GM12878 (cell line): Measurements from ENCODE around the gene PRR16. TPM values are rescaled to one million over a fixed set of nuclear protein-coding genes. Genes with fewer than 3 reads are reported as not detected.

ENCODE experiments used
- ATAC-seq: fragments of 200-7000 bp; cut with Tn5 transposase; 3 replicates; pipeline ENCODE4 v1.9.1; 2020; ENCODE audit warnings: mild to moderate bottlenecking, moderate library complexity
- BruUV-seq: library from RNA; stranded (reverse); fragments of 400-500 nt; replicated peaks from 2 replicates; lab custom pipeline; 2021; lab: Mats Ljungman, UMichigan
- CTCF ChIA-PET: fragments of 300-600 bp; sonication (Branson Sonifier 250); formaldehyde crosslinking; extraction: SDS; loops from one replicate; lab custom pipeline; 2021; ENCODE audit warnings: inconsistent platforms; lab: Yijun Ruan, JAX
- POLR2A ChIA-PET: fragments of 350-600 bp; formaldehyde crosslinking; extraction: SDS; loops from one replicate; lab custom pipeline; 2021; ENCODE audit warnings: inconsistent platforms; lab: Charles Lee
- RAD21 ChIA-PET: fragments of 300-600 bp; sonication (Branson Sonifier 250); formaldehyde crosslinking; loops from one replicate; lab custom pipeline; 2023; ENCODE audit warnings: antibody characterized with exemption; ENCODE audit not compliant: unreplicated experiment; lab: Charles Lee
- SMC1A ChIA-PET: fragments of 300-600 bp; sonication (Branson Sonifier 250); formaldehyde crosslinking; loops from one replicate; lab custom pipeline; 2023; ENCODE audit not compliant: unreplicated experiment, uncharacterized antibody; lab: Charles Lee
- DNase-seq: peaks from one replicate; pipeline ENCODE4 v3.0.0-alpha.2; 2011; ENCODE audit warnings: low read depth, low spot score
- FAIRE-seq: peaks from 3 replicates; lab custom pipeline; 2011; peaks lifted over from hg19 to GRCh38; lab: Jason Lieb, UNC
- H2AFZ ChIP-seq: 2 replicates; pipeline ENCODE4 v1.6.0; 2011; ENCODE audit warnings: low read depth, low read length, control low read depth; ENCODE audit not compliant: control insufficient read depth
- H3K27ac ChIP-seq: 2 replicates; pipeline ENCODE4 v1.5.1; 2011; ENCODE audit warnings: control low read depth; ENCODE audit not compliant: control insufficient read depth, insufficient read depth
- H3K27me3 ChIP-seq, 2 experiments: replicated peaks in 1 of 2; 2 replicates each; pipeline versions ENCODE4 v1.6.0 to v1.6.1; 2011; ENCODE audit warnings: low read length in 1 of 2; ENCODE audit not compliant: control insufficient read depth in 2 of 2, insufficient read depth in 2 of 2
- H3K36me3 ChIP-seq, 2 experiments: 2 replicates each; pipeline ENCODE4 v1.5.1; 2011; ENCODE audit warnings: low read length in 1 of 2; ENCODE audit not compliant: control insufficient read depth in 2 of 2, insufficient read depth in 2 of 2
- H3K4me1 ChIP-seq: 2 replicates; pipeline ENCODE4 v1.6.1; 2011; ENCODE audit warnings: mild to moderate bottlenecking, low read length, moderate library complexity, mixed read lengths; ENCODE audit not compliant: control insufficient read depth, insufficient read depth
- H3K4me2 ChIP-seq: 2 replicates; pipeline ENCODE4 v1.6.0; 2011; ENCODE audit warnings: control low read depth; ENCODE audit not compliant: control insufficient read depth, insufficient read depth
- H3K4me3 ChIP-seq: fragments of 200-600 bp; sonication (generic); 2 replicates; pipeline ENCODE4 v1.5.1; 2016
- H3K79me2 ChIP-seq: 2 replicates; pipeline ENCODE4 v1.6.0; 2011; ENCODE audit warnings: low read length; ENCODE audit not compliant: control insufficient read depth, insufficient read depth
- H3K9ac ChIP-seq: 2 replicates; pipeline ENCODE4 v1.8.0; 2011; ENCODE audit warnings: low read length, control low read depth, mixed read lengths; ENCODE audit not compliant: control insufficient read depth, insufficient read depth
- H3K9me3 ChIP-seq: replicated peaks from 3 replicates; pipeline ENCODE4 v1.5.1; 2011; ENCODE audit warnings: mild to moderate bottlenecking, low read length; ENCODE audit not compliant: control insufficient read depth, insufficient read depth
- H4K20me1 ChIP-seq: 2 replicates; pipeline ENCODE4 v1.6.0; 2011; ENCODE audit not compliant: control insufficient read depth, insufficient read depth
- CEBPB ChIP-seq, 2 experiments: fragments of 150-350 bp in 1 of 2; IDR thresholded peaks; 2 replicates each; pipeline ENCODE4 v1.6.1; 2012 to 2014; ENCODE audit warnings: low read depth in 2 of 2, low read length in 2 of 2, borderline replicate concordance in 1 of 2, inconsistent platforms in 1 of 2
- EED ChIP-seq: sonication (generic); IDR thresholded peaks from 2 replicates; pipeline ENCODE4 v1.6.1; 2016; ENCODE audit warnings: antibody characterized with exemption, low read depth
- EZH2 ChIP-seq: IDR thresholded peaks from 2 replicates; pipeline ENCODE4 v1.6.1; 2012; ENCODE audit warnings: low read depth, mild to moderate bottlenecking, control low read depth, inconsistent platforms, low read length, borderline replicate concordance; ENCODE audit not compliant: control insufficient read depth
- GABPA ChIP-seq: IDR thresholded peaks from 2 replicates; pipeline ENCODE4 v1.6.1; 2014; ENCODE audit warnings: antibody characterized with exemption, low read depth, mild to moderate bottlenecking, inconsistent platforms
- HDAC2 ChIP-seq: fragments of 200-600 bp; sonication (generic); IDR thresholded peaks from 2 replicates; pipeline ENCODE4 v1.6.1; 2017
- LARP7 ChIP-seq: fragments of 450-650 bp; IDR thresholded peaks from 2 replicates; pipeline ENCODE4 v1.6.1; 2017; ENCODE audit warnings: mild to moderate bottlenecking
- MYB ChIP-seq: fragments of 150-350 bp; IDR thresholded peaks from 2 replicates; pipeline ENCODE4 v1.6.1; 2014; ENCODE audit warnings: mild to moderate bottlenecking, low read depth, low read length, borderline replicate concordance
- RAD21 ChIP-seq: IDR thresholded peaks from 2 replicates; pipeline ENCODE4 v1.6.1; 2011; ENCODE audit warnings: mild to moderate bottlenecking, low read depth, low read length, moderate library complexity; ENCODE audit not compliant: insufficient read depth
- SREBF2 ChIP-seq: IDR thresholded peaks from 2 replicates; pipeline ENCODE4 v1.6.1; 2012; ENCODE audit warnings: mild to moderate bottlenecking, low read length
- STAT3 ChIP-seq: IDR thresholded peaks from 2 replicates; pipeline ENCODE4 v1.6.1; 2011; ENCODE audit warnings: low read depth, low read length, improper control_type of control experiment
- SUPT20H ChIP-seq: IDR thresholded peaks from 2 replicates; pipeline ENCODE4 v1.6.1; 2011; ENCODE audit warnings: low read depth, mild to moderate bottlenecking, low read length, moderate library complexity, borderline replicate concordance; ENCODE audit not compliant: control insufficient read depth
- TCF7 ChIP-seq: IDR thresholded peaks from 2 replicates; pipeline ENCODE4 v1.6.1; 2014; ENCODE audit warnings: antibody characterized with exemption, borderline replicate concordance
- YBX1 ChIP-seq: fragments of 450-650 bp; IDR thresholded peaks from 2 replicates; pipeline ENCODE4 v1.6.1; 2016; ENCODE audit warnings: antibody characterized with exemption
- WGBS: methylation state at CpG from one replicate; pipeline ENCODE4 v1.1.6; 2016; ENCODE audit warnings: low lambda C conversion rate; ENCODE audit not compliant: insufficient replicate concordance, insufficient coverage; ENCODE audit errors: missing lambda C conversion rate; 5-methylcytosine and 5-hydroxymethylcytosine counted together
- in situ Hi-C: fragments of 300-500 bp; cut with MboI; formaldehyde crosslinking; loops from 9 replicates; pipeline ENCODE4 v1.14.3; 2018; ENCODE audit warnings: mixed read lengths
- intact Hi-C: fragments of 100-400 bp; cut with micrococcal nuclease; formaldehyde crosslinking; loops from one replicate; pipeline ENCODE4 v1.14.2; 2022; ENCODE audit not compliant: unreplicated experiment
- polyA plus RNA-seq, 11 experiments: library from polyadenylated mRNA; depleted of rRNA in 4 of 11; unstranded in 6 of 11; stranded (reverse) in 5 of 11; fragments of >200 nt; fragmentation: Nextera tagmentation in 4 of 11; fragmentation: Illumina TruSeq in 1 of 11; extraction: Ambion mirVana in 4 of 11; extraction: Trizol in 1 of 11; gene quantifications; 1 replicate in 1 of 11; 2 replicates in 10 of 11; pipeline versions ENCODE4 v1.2.1 to v1.2.3, GENCODE V29; 2011 to 2016; ENCODE audit warnings: inconsistent platforms in 2 of 11, missing spikeins in 2 of 11, low read depth in 1 of 11
- total RNA-seq, 4 experiments: library from RNA; depleted of rRNA in 3 of 4; stranded (reverse); fragments of >200 nt in 3 of 4; fragmentation: Illumina TruSeq in 1 of 4; extraction: Trizol in 1 of 4; gene quantifications; 2 replicates each; pipeline versions ENCODE4 v1.2.1 to v1.2.3, GENCODE V29; 2013 to 2021
- TF ChIP-seq, protein P1 (sequence below): IDR thresholded peaks from 2 replicates; pipeline ENCODE4 v1.6.1; 2011; ENCODE audit warnings: mild to moderate bottlenecking, low read depth, low read length, moderate library complexity; ENCODE audit not compliant: insufficient replicate concordance

PRR16 gene
- total and polyA plus RNA-seq, 10 of the 15 experiments (the other 5 are each of a cell fraction or from before 2014, with no cell fraction given), result not detected

DNA sequence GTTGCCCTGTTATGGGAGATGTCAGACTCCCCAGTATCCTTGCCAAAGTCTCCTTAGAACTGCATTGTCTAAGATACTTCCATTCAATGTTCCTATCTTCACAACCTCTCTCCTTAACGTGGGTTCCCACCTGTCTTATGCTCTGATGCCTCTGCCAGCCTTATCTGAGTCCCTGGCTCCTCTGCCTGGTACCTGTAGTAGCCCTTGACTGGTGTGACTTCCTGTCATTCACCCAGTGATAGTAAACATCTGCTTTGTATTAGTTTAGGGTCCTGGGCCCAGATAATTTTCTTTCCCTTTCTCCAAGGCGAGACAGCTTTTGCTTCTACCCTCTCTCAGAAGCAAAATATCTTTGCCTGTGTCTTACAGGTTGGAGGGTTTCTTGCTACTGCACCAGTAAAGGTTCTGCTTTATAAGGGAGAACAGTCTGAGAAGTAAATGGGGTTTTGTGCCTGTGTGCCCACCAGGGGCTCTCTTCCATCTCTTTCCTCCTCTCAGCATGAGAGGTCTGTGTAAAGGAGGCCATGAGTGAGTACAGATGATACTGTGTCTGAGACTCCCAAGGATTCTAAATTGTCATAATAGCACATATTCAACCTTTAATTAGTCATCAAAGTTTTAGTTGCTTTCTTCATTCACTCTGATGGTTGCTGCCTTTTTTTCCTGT is 220.8 kb downstream of the PRR16 start:
- BruUV-seq, result no TSS peak
- H3K9me3 ChIP-seq, result no peaks in the 10 kb centered on the region
- FAIRE-seq, result no peak
- intact Hi-C loops, result no loop called here
- H3K36me3 ChIP-seq, result no peaks in the 10 kb centered on the region
- no peak overlapping the region for H2AFZ ChIP-seq
- WGBS, result 0% methylated on average over 2 of the region's 2 CpGs
- H3K4me2 ChIP-seq, result no peak overlapping the region
- no peaks in the 10 kb centered on the region for H4K20me1 ChIP-seq
- no peak for DNase-seq
- RAD21 ChIA-PET, result no interaction called here
- no peak for TF ChIP-seq SREBF2
- no peak for TF ChIP-seq STAT3
- no peak for TF ChIP-seq SUPT20H
- no peak for TF ChIP-seq GABPA
- no peak for TF ChIP-seq HDAC2
- no peak for TF ChIP-seq YBX1
- no peak for TF ChIP-seq TCF7
- TF ChIP-seq RAD21, result no peak
- TF ChIP-seq, protein P1, sequence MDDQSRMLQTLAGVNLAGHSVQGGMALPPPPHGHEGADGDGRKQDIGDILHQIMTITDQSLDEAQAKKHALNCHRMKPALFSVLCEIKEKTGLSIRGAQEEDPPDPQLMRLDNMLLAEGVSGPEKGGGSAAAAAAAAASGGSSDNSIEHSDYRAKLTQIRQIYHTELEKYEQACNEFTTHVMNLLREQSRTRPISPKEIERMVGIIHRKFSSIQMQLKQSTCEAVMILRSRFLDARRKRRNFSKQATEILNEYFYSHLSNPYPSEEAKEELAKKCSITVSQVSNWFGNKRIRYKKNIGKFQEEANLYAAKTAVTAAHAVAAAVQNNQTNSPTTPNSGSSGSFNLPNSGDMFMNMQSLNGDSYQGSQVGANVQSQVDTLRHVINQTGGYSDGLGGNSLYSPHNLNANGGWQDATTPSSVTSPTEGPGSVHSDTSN, result no peak
- TF ChIP-seq LARP7, result no peak
- no peak for TF ChIP-seq EED
- no peak for TF ChIP-seq EZH2
- TF ChIP-seq CEBPB (IDR thresholded peaks at IDR 0.05; ENCODE audit: borderline replicate concordance in 1 of 2, low read depth in 2 of 2, low read length in 2 of 2), result no peak
- no peak for TF ChIP-seq MYB
- TF ChIP-seq, all 136 proteins: peak for 0
- ChIA-PET POLR2A (no interaction called here), SMC1A (no interaction called here), CTCF (no interaction called here)
- Histone ChIP-seq H3K9ac (no peak overlapping the region), H3K4me1 (no peaks in the 10 kb centered on the region), H3K4me3 (no peak overlapping the region), H3K79me2 (no peaks in the 10 kb centered on the region), H3K27me3 (no peaks in the 10 kb centered on the region), H3K27ac (no peak overlapping the region)
- ATAC-seq, result peak; percentile 76
- in situ Hi-C loops, result no loop called here
